Trophoblast cell (in vitro differentiated cells and primary cell): ENCODE results near the gene AIF1L.

Experiments used
- DNase-seq, 2 donors: peaks; one replicate each; pipeline ENCODE4 v3.0.0-alpha.2; 2016
- H2AFZ ChIP-seq: 2 replicates; pipeline ENCODE4 v1.6.1; 2013; ENCODE audit warnings: low read length, moderate library complexity, mild to moderate bottlenecking; ENCODE audit not compliant: insufficient read depth, poor library complexity
- H2AK5ac ChIP-seq: 2 replicates; pipeline ENCODE4 v1.6.1; 2013; ENCODE audit warnings: mild to moderate bottlenecking, low read length
- H2BK120ac ChIP-seq: 2 replicates; pipeline ENCODE4 v1.6.1; 2013; ENCODE audit warnings: low read length, mild to moderate bottlenecking, moderate library complexity; ENCODE audit not compliant: insufficient read depth, poor library complexity
- H2BK12ac ChIP-seq: 2 replicates; pipeline ENCODE4 v1.6.1; 2013; ENCODE audit warnings: mild to moderate bottlenecking, low read length, moderate library complexity
- H2BK5ac ChIP-seq: 2 replicates; pipeline ENCODE4 v1.6.1; 2013; ENCODE audit warnings: low read length, low read depth, moderate library complexity, mild to moderate bottlenecking; ENCODE audit not compliant: poor library complexity
- H3K14ac ChIP-seq: 2 replicates; pipeline ENCODE4 v1.6.1; 2013; ENCODE audit warnings: mild to moderate bottlenecking, low read length
- H3K18ac ChIP-seq: 2 replicates; pipeline ENCODE4 v1.6.1; 2013; ENCODE audit warnings: mild to moderate bottlenecking, low read length
- H3K23ac ChIP-seq: 2 replicates; pipeline ENCODE4 v1.6.1; 2013; ENCODE audit warnings: low read length
- H3K27ac ChIP-seq: 2 replicates; pipeline ENCODE4 v1.5.1; 2013; ENCODE audit warnings: low read depth, mild to moderate bottlenecking, inconsistent platforms, low read length, moderate library complexity
- H3K27me3 ChIP-seq: 2 replicates; pipeline ENCODE4 v1.6.1; 2013; ENCODE audit warnings: inconsistent platforms, mild to moderate bottlenecking, low read length, moderate library complexity; ENCODE audit not compliant: insufficient read depth
- H3K36me3 ChIP-seq, 2 experiments: 1 replicate in 1 of 2; 2 replicates in 1 of 2; pipeline ENCODE4 v1.6.1; 2013; ENCODE audit warnings: low read length in 2 of 2, mild to moderate bottlenecking in 2 of 2, moderate library complexity in 1 of 2; ENCODE audit not compliant: insufficient read depth in 2 of 2, control insufficient read depth in 1 of 2
- H3K4ac ChIP-seq: 2 replicates; pipeline ENCODE4 v1.6.1; 2013; ENCODE audit warnings: low read depth, mild to moderate bottlenecking, low read length, moderate library complexity
- H3K4me1 ChIP-seq, 2 experiments: 1 replicate in 1 of 2; 2 replicates in 1 of 2; pipeline ENCODE4 v1.6.1; 2013; ENCODE audit warnings: low read length in 2 of 2, mild to moderate bottlenecking in 2 of 2, moderate library complexity in 1 of 2; ENCODE audit not compliant: insufficient read depth in 2 of 2, control insufficient read depth in 1 of 2
- H3K4me2 ChIP-seq: 2 replicates; pipeline ENCODE4 v1.6.1; 2013; ENCODE audit warnings: inconsistent platforms, mild to moderate bottlenecking, low read length, moderate library complexity
- H3K4me3 ChIP-seq: 2 replicates; pipeline ENCODE4 v1.5.1; 2013; ENCODE audit warnings: mild to moderate bottlenecking, low read depth, low read length, inconsistent platforms
- H3K79me1 ChIP-seq: one replicate; pipeline ENCODE4 v1.6.1; 2013; ENCODE audit warnings: low read length
- H3K79me2 ChIP-seq: 2 replicates; pipeline ENCODE4 v1.6.1; 2013; ENCODE audit warnings: low read length, mild to moderate bottlenecking; ENCODE audit not compliant: control insufficient read depth, insufficient read depth, poor library complexity
- H3K9ac ChIP-seq: 2 replicates; pipeline ENCODE4 v1.6.1; 2013; ENCODE audit warnings: mild to moderate bottlenecking, low read length
- H3K9me3 ChIP-seq: 2 replicates; pipeline ENCODE4 v1.6.1; 2013; ENCODE audit warnings: low read depth, mild to moderate bottlenecking, control low read depth, inconsistent platforms, low read length; ENCODE audit not compliant: insufficient read depth
- H4K12ac ChIP-seq: 2 replicates; pipeline ENCODE4 v1.6.1; 2013; ENCODE audit warnings: low read depth, mild to moderate bottlenecking, low read length, moderate library complexity
- H4K8ac ChIP-seq: 2 replicates; pipeline ENCODE4 v1.6.1; 2013; ENCODE audit warnings: low read depth, mild to moderate bottlenecking, low read length, moderate library complexity
- H4K91ac ChIP-seq: one replicate; pipeline ENCODE4 v1.6.1; 2013; ENCODE audit warnings: low read depth, mild to moderate bottlenecking, low read length, moderate library complexity
- WGBS: extraction: QIAGEN DNeasy Blood & Tissue Kit; methylation state at CpG from one replicate; pipeline ENCODE4 v1.1.7; 2013; ENCODE audit warnings: missing lambda C conversion rate; ENCODE audit not compliant: insufficient read length, insufficient coverage; ENCODE audit errors: extremely low coverage; 5-methylcytosine and 5-hydroxymethylcytosine counted together

Gene AIF1L

GRCh38 chr9:131103535-131103934 is 7.2 kb downstream of the AIF1L start:
- Histone ChIP-seq H3K27ac (no peak overlapping the region), H4K91ac (no peak overlapping the region), H2BK12ac (no peak overlapping the region), H4K8ac (no peak overlapping the region), H3K79me1 (peaks cover 2% of the 10 kb centered on the region), H3K14ac (no peak overlapping the region), H3K4ac (no peak overlapping the region), H3K36me3 (peaks cover 9 to 14% of the 10 kb centered on the region in 2 experiments), H2AFZ (no peak overlapping the region), H3K4me2 (no peak overlapping the region), H4K12ac (no peak overlapping the region), H3K23ac (no peak overlapping the region), H3K27me3 (no peaks in the 10 kb centered on the region), H3K79me2 (no peaks in the 10 kb centered on the region), H3K9me3 (no peaks in the 10 kb centered on the region), H2AK5ac (no peak overlapping the region), H3K4me1 (peaks cover 14% of the 10 kb centered on the region in 2 experiments), H3K4me3 (no peak overlapping the region), H3K18ac (no peak overlapping the region), H3K9ac (no peak overlapping the region), H2BK5ac (no peak overlapping the region), H2BK120ac (no peak overlapping the region)
- no peak for DNase-seq
- no CpG with 5 or more reads among the region's 3 CpGs for WGBS

DNA sequence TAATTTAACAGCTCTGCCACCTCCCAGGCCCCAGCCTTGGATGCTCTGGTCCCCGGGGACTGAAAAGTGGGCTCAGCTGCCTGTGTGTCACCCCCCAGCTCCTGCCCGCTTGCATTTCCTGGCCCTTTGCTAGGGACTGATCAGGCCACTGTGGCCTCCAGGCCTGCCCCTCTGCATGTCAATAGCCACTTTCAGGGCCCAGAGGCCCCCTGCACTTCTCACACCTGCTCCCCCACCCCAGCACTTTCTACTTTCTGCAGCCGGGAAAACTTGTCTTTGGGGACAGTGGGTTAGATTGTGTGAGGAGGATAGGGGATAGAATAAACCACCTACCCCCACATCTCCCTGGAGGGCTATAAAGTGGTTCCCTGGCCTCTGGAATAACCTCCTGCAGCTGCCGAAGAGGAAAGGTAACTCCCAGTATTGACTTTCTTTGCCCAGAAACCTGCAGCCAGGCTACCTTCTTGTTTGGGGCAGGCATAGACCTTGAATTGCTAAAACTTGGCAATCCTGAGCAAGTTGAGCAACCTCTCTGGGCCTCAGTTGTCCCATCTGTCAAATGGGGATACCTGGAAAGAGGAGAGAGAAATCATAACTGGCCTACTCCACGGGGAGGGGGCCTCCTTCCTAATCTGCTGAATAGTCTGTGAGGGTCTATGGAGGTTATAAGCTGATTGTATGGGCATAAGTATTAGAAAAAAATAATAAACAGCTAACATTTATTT is 7.8 kb downstream of the AIF1L start:
- Histone ChIP-seq H3K23ac (no peak overlapping the region), H3K4ac (no peak overlapping the region), H3K79me1 (no peaks in the 10 kb centered on the region), H2BK5ac (no peak overlapping the region), H2BK120ac (no peak overlapping the region), H3K36me3 (peaks cover 9 to 14% of the 10 kb centered on the region in 2 experiments), H3K4me1 (peaks cover 8 to 10% of the 10 kb centered on the region in 2 experiments), H2AK5ac (no peak overlapping the region), H3K18ac (no peak overlapping the region), H2BK12ac (no peak overlapping the region), H3K4me2 (no peak overlapping the region), H3K27ac (no peak overlapping the region), H3K27me3 (no peaks in the 10 kb centered on the region), H4K91ac (no peak overlapping the region), H4K12ac (no peak overlapping the region), H3K4me3 (no peak overlapping the region), H4K8ac (no peak overlapping the region), H2AFZ (no peak overlapping the region), H3K14ac (no peak overlapping the region), H3K79me2 (no peaks in the 10 kb centered on the region), H3K9ac (no peak overlapping the region), H3K9me3 (no peaks in the 10 kb centered on the region)
- WGBS, result no CpG with 5 or more reads among the region's 5 CpGs
- no peak for DNase-seq

DNA sequence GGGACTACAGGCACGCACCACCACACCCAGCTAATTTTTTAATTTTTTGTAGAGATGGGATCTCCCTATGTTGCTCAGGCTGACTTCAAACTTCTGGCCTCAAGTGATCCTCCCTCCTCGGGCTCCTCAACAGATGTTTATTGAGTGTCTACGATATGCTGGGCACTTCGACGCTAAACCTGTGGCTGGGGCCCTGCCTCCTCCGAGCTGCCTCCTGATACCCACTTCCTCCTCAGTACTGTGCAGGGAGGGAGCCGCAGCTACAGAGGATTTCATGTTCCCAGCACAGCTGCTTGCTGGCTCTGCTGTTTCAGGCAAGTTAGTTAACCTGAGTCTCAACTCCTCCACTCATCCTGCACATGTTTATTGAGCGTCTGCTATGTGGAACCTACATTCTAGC is 9.6 kb downstream of the AIF1L start:
- no peak overlapping the region for H2BK12ac ChIP-seq
- H4K91ac ChIP-seq, result no peak overlapping the region
- WGBS, result no CpG with 5 or more reads among the region's 8 CpGs

GRCh38 chr9:131107760-131108159 is 11.4 kb downstream of the AIF1L start:
- no peaks in the 10 kb centered on the region for H3K79me2 ChIP-seq
- H3K4me1 ChIP-seq, result no peaks in the 10 kb centered on the region
- H2BK5ac ChIP-seq, result no peak overlapping the region
- H3K9me3 ChIP-seq, result no peaks in the 10 kb centered on the region
- H3K79me1 ChIP-seq, result no peaks in the 10 kb centered on the region
- no peak overlapping the region for H3K18ac ChIP-seq
- H3K9ac ChIP-seq, result no peak overlapping the region
- peak overlapping the region; percentile 17 for H3K4ac ChIP-seq
- H3K4me3 ChIP-seq, result no peak overlapping the region
- WGBS, result no CpG with 5 or more reads among the region's 8 CpGs
- H3K14ac ChIP-seq, result no peak overlapping the region
- no peak overlapping the region for H4K8ac ChIP-seq
- no peak overlapping the region for H2AFZ ChIP-seq
- H3K27me3 ChIP-seq, result no peaks in the 10 kb centered on the region
- no peak overlapping the region for H3K23ac ChIP-seq
- no peak overlapping the region for H2BK12ac ChIP-seq
- H4K91ac ChIP-seq, result no peak overlapping the region
- no peak overlapping the region for H4K12ac ChIP-seq
- H2BK120ac ChIP-seq, result no peak overlapping the region
- H3K4me2 ChIP-seq, result no peak overlapping the region
- H3K27ac ChIP-seq, result no peak overlapping the region
- H2AK5ac ChIP-seq, result no peak overlapping the region
- peaks cover 20 to 25% of the 10 kb centered on the region in 2 experiments for H3K36me3 ChIP-seq
- no peak for DNase-seq

More for the DNA sequence above, 9.6 kb downstream of the AIF1L start:
- Histone ChIP-seq H3K79me2 (no peaks in the 10 kb centered on the region), H4K12ac (no peak overlapping the region), H3K36me3 (peaks cover 9 to 14% of the 10 kb centered on the region in 2 experiments), H3K23ac (no peak overlapping the region), H3K9me3 (no peaks in the 10 kb centered on the region), H3K4me3 (no peak overlapping the region), H2AFZ (no peak overlapping the region), H2BK5ac (no peak overlapping the region), H3K4me2 (no peak overlapping the region), H3K18ac (no peak overlapping the region), H3K14ac (no peak overlapping the region), H3K27me3 (no peaks in the 10 kb centered on the region), H3K27ac (no peak overlapping the region), H2AK5ac (no peak overlapping the region), H4K8ac (no peak overlapping the region), H3K9ac (no peak overlapping the region), H3K4ac (no peak overlapping the region), H3K4me1 (no peaks in the 10 kb centered on the region), H3K79me1 (no peaks in the 10 kb centered on the region), H2BK120ac (no peak overlapping the region)
- DNase-seq, result no peak
